K562 (cell line): ENCODE data around the gene WDR62.

Source experiments
- CEBPB ChIP-seq: fragments of 450-650 bp; IDR thresholded peaks from 2 replicates; pipeline ENCODE4 v1.6.1; 2016; ENCODE audit warnings: missing genetic modification characterization, missing compliant biosample characterization
- E2F4 ChIP-seq: sonication (generic); formaldehyde crosslinking; IDR thresholded peaks from 2 replicates; pipeline ENCODE4 v1.8.0; 2022; ENCODE audit warnings: mild to moderate bottlenecking, low read depth, missing genetic modification reagents
- FOXM1 ChIP-seq, 2 experiments: fragments of 450-650 bp in 1 of 2; sonication (generic) in 1 of 2; formaldehyde crosslinking in 1 of 2; IDR thresholded peaks; 2 replicates each; pipeline versions ENCODE4 v1.6.1 to v1.9.0; 2017 to 2022; ENCODE audit warnings: low read depth in 2 of 2, mild to moderate bottlenecking in 2 of 2, missing genetic modification reagents in 1 of 2, moderate library complexity in 1 of 2
- JUND ChIP-seq, 2 experiments: IDR thresholded peaks; 2 replicates in 1 of 2; 3 replicates in 1 of 2; pipeline ENCODE4 v1.6.1; 2011; ENCODE audit warnings: borderline replicate concordance in 2 of 2, low read depth in 2 of 2, low read length in 2 of 2, improper control_type of control experiment in 1 of 2, missing biosample characterization in 1 of 2, missing genetic modification characterization in 1 of 2, missing genetic modification reagents in 1 of 2
- KLF16 ChIP-seq: IDR thresholded peaks from 2 replicates; pipeline ENCODE4 v1.6.1; 2016; ENCODE audit warnings: antibody characterized with exemption
- POLR2AphosphoS5 ChIP-seq: IDR thresholded peaks from 2 replicates; pipeline ENCODE4 v1.6.1; 2011; ENCODE audit warnings: mild to moderate bottlenecking, low read depth, low read length, moderate library complexity; ENCODE audit not compliant: control insufficient read depth, insufficient read depth
- RBM39 ChIP-seq: fragments of 200-400 bp; formaldehyde crosslinking; optimal IDR thresholded peaks from 2 replicates; pipeline ENCODE3; 2018; ENCODE audit warnings: low read depth, low read length
- SMC3 ChIP-seq: conservative IDR thresholded peaks from 2 replicates; pipeline ENCODE4 v1.6.1; 2011; ENCODE audit warnings: low read depth, low read length, improper control_type of control experiment; ENCODE audit not compliant: insufficient read depth
- USF2 ChIP-seq: sonication (generic); formaldehyde crosslinking; IDR thresholded peaks from 2 replicates; pipeline ENCODE4 v1.5.0; 2020; ENCODE audit warnings: missing genetic modification reagents
- ZBTB11 ChIP-seq, 3 experiments: fragments of 200-800 bp in 1 of 3; fragments of 250-450 bp in 1 of 3; fragments of 450-650 bp in 1 of 3; sonication (Bioruptor Pico) in 1 of 3; sonication (Bioruptor generic) in 1 of 3; formaldehyde crosslinking in 1 of 3; IDR thresholded peaks; 2 replicates each; pipeline versions ENCODE4 v1.6.1 to v1.8.0; 2016 to 2022; ENCODE audit warnings: mild to moderate bottlenecking in 2 of 3, missing genetic modification characterization in 2 of 3, missing compliant biosample characterization in 1 of 3, moderate library complexity in 1 of 3
- ZBTB17 ChIP-seq: fragments of 450-650 bp; formaldehyde crosslinking; IDR thresholded peaks from 2 replicates; pipeline ENCODE4 v1.4.0; 2020; ENCODE audit warnings: mild to moderate bottlenecking
- ZFP36 ChIP-seq: fragments of 150-350 bp; IDR thresholded peaks from 2 replicates; pipeline ENCODE4 v1.6.1; 2018; ENCODE audit warnings: low read length, low read depth; ENCODE audit not compliant: partially characterized antibody
- ZZZ3 ChIP-seq: fragments of 450-650 bp; IDR thresholded peaks from 2 replicates; pipeline ENCODE4 v1.6.1; 2016; ENCODE audit warnings: antibody characterized with exemption, mild to moderate bottlenecking, moderate library complexity

- TF ChIP-seq JUND (IDR thresholded peaks at IDR 0.05; ENCODE audit: borderline replicate concordance, low read depth, low read length), result no peak
- TF ChIP-seq JUND (tag; IDR thresholded peaks at IDR 0.05; ENCODE audit: borderline replicate concordance, low read depth, low read length), result no peak
- TF ChIP-seq RBM39, result no peak
- no peak for TF ChIP-seq FOXM1 (IDR thresholded peaks at IDR 0.05; ENCODE audit: low read depth)
- TF ChIP-seq FOXM1 (CRISPR knock-in tag; IDR thresholded peaks at IDR 0.05; ENCODE audit: low read depth), result no peak
- no peak for TF ChIP-seq E2F4 (CRISPR knock-in tag)
- no peak for TF ChIP-seq KLF16
- no peak for TF ChIP-seq ZFP36
- no peak for TF ChIP-seq ZBTB17 (CRISPR knock-in tag)
- TF ChIP-seq CEBPB (tag), result no peak
- TF ChIP-seq ZZZ3, result no peak
- peak; percentile 18; the same call in 1 of the 2 replicates for TF ChIP-seq POLR2AphosphoS5
- no peak for TF ChIP-seq SMC3
- TF ChIP-seq USF2 (CRISPR knock-in tag), result no peak
- TF ChIP-seq ZBTB11 (CRISPR knock-in tag; IDR thresholded peaks at IDR 0.05), result no peak
These were observed 45.8 kb downstream of the WDR62 start for GRCh38 chr19:36100476-36100875.
